Natural killer cell (primary cell): ENCODE data around the gene ARHGAP42. TPM values are rescaled to one million over a fixed set of nuclear protein-coding genes. Genes with fewer than 3 reads are reported as not detected.

Source experiments
- ATAC-seq, 3 donors: fragments of 150-1000 bp in 2 of 3; fragments of 200-7000 bp in 1 of 3; cut with Tn5 transposase; 1 replicate in 1 of 3; 2 replicates in 2 of 3; pipeline ENCODE4 v1.10.0; 2021; ENCODE audit warnings: mild to moderate bottlenecking in 2 of 3, moderate library complexity in 2 of 3
- DNase-seq, 2 donors: peaks; one replicate each; pipeline versions ENCODE4 v3.0.0 to v3.0.0-alpha.2; 2013 to 2021; ENCODE audit warnings: mixed read lengths in 1 of 2
- H3K27ac ChIP-seq: one replicate; pipeline ENCODE4 v1.5.1; 2013; ENCODE audit warnings: mild to moderate bottlenecking, low read length
- H3K27me3 ChIP-seq: one replicate; pipeline ENCODE4 v1.6.1; 2013; ENCODE audit warnings: low read length; ENCODE audit not compliant: control insufficient read depth, insufficient read depth
- H3K36me3 ChIP-seq: one replicate; pipeline ENCODE4 v1.6.1; 2013; ENCODE audit warnings: low read length; ENCODE audit not compliant: control insufficient read depth, insufficient read depth
- H3K4me1 ChIP-seq: one replicate; pipeline ENCODE4 v1.6.1; 2013; ENCODE audit warnings: low read length; ENCODE audit not compliant: control insufficient read depth, insufficient read depth
- H3K4me3 ChIP-seq: one replicate; pipeline ENCODE4 v1.5.1; 2013; ENCODE audit warnings: low read length
- H3K9me3 ChIP-seq: one replicate; pipeline ENCODE4 v1.6.1; 2013; ENCODE audit warnings: low read length; ENCODE audit not compliant: control insufficient read depth, insufficient read depth
- H3K27ac Mint-ChIP-seq, 2 donors: one replicate each; pipeline ENCODE4 v1.8.0; 2022; ENCODE audit warnings: mild to moderate bottlenecking in 2 of 2, mixed read lengths in 2 of 2, moderate library complexity in 1 of 2
- H3K27me3 Mint-ChIP-seq, 2 donors: one replicate each; pipeline ENCODE4 v1.8.0; 2022; ENCODE audit warnings: low read depth in 2 of 2, mixed read lengths in 2 of 2
- H3K36me3 Mint-ChIP-seq: one replicate; pipeline ENCODE4 v1.8.0; 2022; ENCODE audit warnings: mixed read lengths
- H3K4me1 Mint-ChIP-seq, 2 donors: one replicate each; pipeline ENCODE4 v1.8.0; 2022; ENCODE audit warnings: mixed read lengths in 2 of 2
- H3K4me3 Mint-ChIP-seq: one replicate; pipeline ENCODE4 v1.8.0; 2022; ENCODE audit warnings: mild to moderate bottlenecking, moderate library complexity, mixed read lengths
- H3K9me3 Mint-ChIP-seq, 2 donors: one replicate each; pipeline ENCODE4 v1.8.0; 2022; ENCODE audit warnings: mixed read lengths in 2 of 2
- CTCF ChIP-seq: fragments of 200-600 bp; IDR thresholded peaks from one replicate; pipeline ENCODE4 v1.8.0; 2022; ENCODE audit warnings: antibody characterized with exemption
- WGBS: methylation state at CpG from one replicate; pipeline ENCODE4 v1.1.7; 2013; ENCODE audit warnings: missing lambda C conversion rate; ENCODE audit not compliant: insufficient coverage; 5-methylcytosine and 5-hydroxymethylcytosine counted together
- intact Hi-C: fragments of 100-400 bp; cut with micrococcal nuclease; formaldehyde crosslinking; loops from one replicate; pipeline ENCODE4 v1.14.2; 2022
- total RNA-seq, 4 donors: library from RNA; stranded (reverse); fragments of 120-200 nt in 1 of 4; gene quantifications; one replicate each; pipeline versions ENCODE4 v1.2.3 to v1.2.4, GENCODE V29; 2013 to 2022

Gene ARHGAP42
- total RNA-seq, 3 donors from 2014 or later (not counting 1 experiment from before 2014, with no cell fraction given), result 6.0 to 7.6 (median 6.4) TPM

- intact Hi-C loops, result no loop called here
- no peaks in the 10 kb centered on the region for H3K9me3 ChIP-seq
- Mint-ChIP-seq H3K9me3 (no peaks in the 10 kb centered on the region), H3K4me1 (peaks cover 5 to 7% of the 10 kb centered on the region in 2 donors), H3K4me3 (no peak overlapping the region), H3K27ac (no peak overlapping the region), H3K36me3 (no peaks in the 10 kb centered on the region), H3K27me3 (no peaks in the 10 kb centered on the region)
- H3K4me3 ChIP-seq, result no peak overlapping the region
- H3K36me3 ChIP-seq, result no peaks in the 10 kb centered on the region
- ATAC-seq, result no peak
- DNase-seq, result no peak
- H3K4me1 ChIP-seq, result no peaks in the 10 kb centered on the region
- TF ChIP-seq CTCF, result no peak
- H3K27me3 ChIP-seq, result no peaks in the 10 kb centered on the region
- no peak overlapping the region for H3K27ac ChIP-seq
Measured at GRCh38 chr11:100732949-100733348, 45.9 kb downstream of the ARHGAP42 start.

DNA sequence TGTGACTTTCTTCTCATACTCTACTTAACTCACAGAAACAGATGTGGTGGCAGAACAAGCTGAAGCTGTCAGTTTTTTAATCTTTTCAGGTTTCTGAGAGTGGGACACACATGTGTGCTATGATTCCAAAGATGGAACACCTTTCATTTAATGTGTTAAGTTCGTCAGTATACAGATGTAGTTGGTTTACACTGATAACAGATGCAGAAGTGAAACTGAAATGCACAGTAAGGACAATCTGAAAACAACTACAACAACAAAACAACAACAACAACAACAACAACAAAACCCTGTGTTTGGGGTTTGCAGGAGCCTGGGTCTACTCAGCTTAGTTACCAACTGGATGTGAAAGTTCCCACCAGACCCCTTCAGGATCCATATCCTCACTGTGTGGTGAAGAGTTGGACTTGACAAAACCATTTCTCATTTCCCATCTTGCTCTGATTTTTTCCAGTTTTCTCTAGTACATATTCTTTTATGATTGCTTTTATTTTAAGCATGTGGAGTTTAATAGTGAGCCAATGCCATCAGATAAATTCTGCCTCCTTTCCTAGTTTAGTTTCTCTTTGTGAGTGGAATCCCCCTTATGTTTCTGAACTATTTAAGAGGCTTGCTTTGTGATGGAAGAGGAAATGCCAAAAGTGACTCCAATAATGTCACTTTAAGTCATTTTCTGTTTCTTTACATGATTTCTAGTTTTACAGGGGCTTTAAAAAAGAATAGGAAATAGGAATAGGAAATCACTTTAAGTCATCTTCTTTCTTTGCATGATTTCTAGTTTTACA is 47.8 kb downstream of the ARHGAP42 start:
- no peak for ATAC-seq
- intact Hi-C loops, result no loop called here
- peaks cover 5 to 7% of the 10 kb centered on the region in 2 donors for H3K4me1 Mint-ChIP-seq

GRCh38 chr11:100735949-100736675 is 49.0 kb downstream of the ARHGAP42 start:
- Mint-ChIP-seq H3K27me3 (no peaks in the 10 kb centered on the region), H3K36me3 (no peaks in the 10 kb centered on the region), H3K27ac (no peak overlapping the region), H3K4me3 (no peak overlapping the region), H3K4me1 (peaks cover 14 to 18% of the 10 kb centered on the region in 2 donors), H3K9me3 (no peaks in the 10 kb centered on the region)
- intact Hi-C loops, result no loop called here
- Histone ChIP-seq H3K4me1 (peaks cover 3% of the 10 kb centered on the region), H3K4me3 (no peak overlapping the region), H3K9me3 (no peaks in the 10 kb centered on the region), H3K27ac (no peak overlapping the region), H3K27me3 (no peaks in the 10 kb centered on the region), H3K36me3 (no peaks in the 10 kb centered on the region)
- no peak for TF ChIP-seq CTCF
- DNase-seq, result no peak
- ATAC-seq, result no peak
- WGBS, result 91% methylated on average over 5 of the region's 5 CpGs

More for the DNA sequence above, 47.8 kb downstream of the ARHGAP42 start:
- H3K36me3 ChIP-seq, result no peaks in the 10 kb centered on the region
- no CpG with 5 or more reads among the region's 1 CpG for WGBS
- H3K27me3 ChIP-seq, result no peaks in the 10 kb centered on the region
- peak overlapping the region in 1 of 2 donors; percentile 8 for H3K27ac Mint-ChIP-seq
- DNase-seq, result no peak
- H3K9me3 ChIP-seq, result no peaks in the 10 kb centered on the region
- no peaks in the 10 kb centered on the region for H3K4me1 ChIP-seq
- no peak overlapping the region for H3K4me3 ChIP-seq
- no peaks in the 10 kb centered on the region for H3K9me3 Mint-ChIP-seq
- H3K27me3 Mint-ChIP-seq, result no peaks in the 10 kb centered on the region
- H3K4me3 Mint-ChIP-seq, result no peak overlapping the region
- H3K36me3 Mint-ChIP-seq, result no peaks in the 10 kb centered on the region
- TF ChIP-seq CTCF, result no peak
- H3K27ac ChIP-seq, result no peak overlapping the region
